GM21360 (cell line): ENCODE data around the gene OR2B3.
"Not testable (repeated sequence)": the region's sequence is repeated elsewhere in the genome, so short reads cannot be mapped to it uniquely, and the experiment has no call there.

ENCODE experiments used
- ATAC-seq: cut with Tn5 transposase; IDR thresholded peaks from one replicate; pipeline ENCODE4 v1.9.1; 2021; ENCODE audit warnings: mild to moderate bottlenecking, moderate library complexity; ENCODE audit not compliant: unreplicated experiment

The OR2B3 gene

DNA sequence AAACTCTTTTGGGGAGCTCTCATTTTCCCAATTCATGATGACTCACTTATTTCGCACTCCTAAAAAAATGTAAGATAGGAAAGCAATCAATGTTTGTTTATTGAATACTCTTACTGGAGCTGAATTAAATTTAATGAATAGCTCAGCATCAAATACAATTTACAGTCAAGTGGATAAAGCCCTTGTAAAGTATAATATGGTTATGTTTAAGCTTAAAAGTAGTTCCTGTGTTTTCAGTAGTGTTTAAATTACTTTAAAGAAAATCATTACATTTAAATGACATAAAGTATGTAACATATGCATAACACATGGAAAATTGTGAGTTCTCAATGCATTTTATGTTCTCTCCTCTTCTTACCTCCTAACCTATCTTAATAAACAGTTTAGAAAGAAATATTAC lies at the start of gene OR2B3:
OR2B3 (minus strand) TSS at position 101 of the 400 bp plus-strand sequence; CDS start at position 36, 65 bp downstream.
- no peak for ATAC-seq

DNA sequence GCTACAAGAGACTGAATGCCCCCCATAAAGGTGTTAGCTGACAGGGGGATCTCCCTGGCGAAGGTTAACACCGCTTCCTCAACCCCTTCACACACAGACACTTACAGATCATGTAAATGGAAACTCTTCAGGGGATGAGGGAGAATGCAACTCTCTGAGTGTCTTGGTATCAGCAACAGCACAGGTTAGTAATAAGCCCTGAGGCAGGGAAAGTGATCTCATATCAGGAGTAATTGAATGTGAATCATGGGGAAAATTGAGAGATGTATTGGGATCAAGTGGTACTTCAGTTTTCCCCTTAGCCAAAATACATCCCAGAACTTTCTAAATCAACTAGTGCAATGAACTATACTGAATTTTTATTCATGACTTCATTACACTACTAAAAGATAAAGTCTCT lies 44.6 kb upstream of the OR2B3 start:
- no peak for ATAC-seq

DNA sequence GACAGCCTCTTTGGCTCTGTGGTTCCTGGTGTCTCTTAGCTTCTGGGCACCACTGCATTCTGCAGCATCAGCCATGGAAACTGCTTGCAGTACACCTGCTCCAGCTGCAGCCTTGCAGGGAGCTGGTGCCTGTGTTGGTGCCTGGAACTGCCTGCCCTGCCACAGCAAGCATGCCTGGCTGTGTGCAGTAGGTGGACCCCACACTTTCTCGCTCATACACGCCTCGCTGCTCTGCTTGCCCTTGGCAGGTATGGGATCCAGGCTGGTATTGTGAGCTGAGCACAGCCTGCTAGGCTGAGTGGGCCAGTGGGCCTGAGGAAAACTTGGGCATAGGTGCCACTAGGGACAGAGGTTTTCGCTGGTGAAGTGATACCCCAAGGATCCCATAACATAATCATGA lies 43.5 kb upstream of the OR2B3 start:
- ATAC-seq, result no peak

DNA sequence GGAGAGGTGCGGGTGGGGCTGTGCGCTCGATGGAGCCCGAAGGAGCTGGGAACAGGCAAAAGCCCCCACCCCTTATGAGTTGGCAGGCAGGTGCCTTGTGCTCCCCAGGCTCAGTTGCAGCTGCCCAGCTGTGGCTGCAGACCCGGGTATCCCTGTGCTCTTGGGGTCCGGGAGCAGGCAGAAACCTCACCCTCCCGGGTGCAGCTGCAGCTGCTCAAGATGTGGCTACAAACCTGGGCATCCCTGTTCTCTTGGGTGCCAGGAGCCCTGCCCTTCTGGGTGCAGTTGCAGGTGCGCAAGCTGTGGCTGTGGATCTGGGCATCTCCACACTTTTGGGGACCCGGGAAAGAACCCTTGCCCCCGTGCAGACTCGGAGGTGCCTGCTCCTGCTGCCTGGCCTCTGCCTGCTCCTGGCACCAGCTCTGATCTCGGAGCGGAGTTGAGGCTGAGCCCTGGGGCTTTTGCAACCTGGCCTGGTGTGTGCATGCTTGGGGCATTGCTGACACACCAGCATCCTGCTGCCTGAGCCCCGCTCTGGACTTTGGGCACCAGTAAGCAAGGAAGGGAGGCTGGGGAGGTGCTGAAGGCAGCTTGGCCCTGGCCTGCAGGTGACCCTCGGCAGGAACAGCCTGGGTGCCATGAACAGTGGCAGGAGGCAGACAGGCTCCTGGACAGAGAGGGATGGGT lies 42.4 kb upstream of the OR2B3 start:
- no peak for ATAC-seq

GRCh38 chr6:29114964-29115363 lies 27.9 kb upstream of the OR2B3 start:
- ATAC-seq, result not testable (repeated sequence)

DNA sequence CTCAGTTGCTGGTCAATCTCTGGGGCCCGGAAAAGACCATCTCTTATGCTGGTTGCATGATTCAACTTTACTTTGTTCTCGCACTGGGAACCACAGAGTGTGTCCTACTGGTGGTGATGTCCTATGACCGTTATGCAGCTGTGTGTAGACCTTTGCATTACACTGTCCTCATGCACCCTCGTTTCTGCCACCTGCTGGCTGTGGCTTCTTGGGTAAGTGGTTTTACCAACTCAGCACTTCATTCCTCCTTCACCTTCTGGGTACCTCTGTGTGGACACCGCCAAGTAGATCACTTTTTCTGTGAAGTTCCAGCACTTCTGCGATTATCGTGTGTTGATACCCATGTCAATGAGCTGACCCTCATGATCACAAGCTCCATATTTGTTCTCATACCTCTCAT lies 25.0 kb upstream of the OR2B3 start:
- ATAC-seq, result no peak

DNA sequence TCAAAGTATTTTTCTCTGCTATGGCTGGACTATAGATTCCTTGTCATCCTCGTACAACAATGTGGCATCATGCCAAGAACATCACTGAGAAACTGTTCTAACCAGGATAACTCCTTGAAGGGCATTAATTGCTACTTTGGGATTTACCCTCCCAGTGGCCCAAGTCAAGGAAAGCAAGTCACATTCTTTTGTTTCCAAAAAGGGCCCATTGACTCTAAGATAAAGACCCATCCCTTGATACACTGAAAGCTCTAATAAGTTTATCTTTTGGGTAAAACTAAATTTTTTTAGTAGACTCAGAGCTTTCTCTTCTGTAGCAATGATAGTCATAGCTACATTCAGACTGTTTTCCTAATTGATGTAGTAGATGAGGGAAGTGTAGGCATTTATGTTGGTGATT lies 20.6 kb upstream of the OR2B3 start, which contains the start of gene OR2J3:
OR2J3 (plus strand) TSS at position 301 of the 400 bp plus-strand sequence. CDS start 3,833 bp downstream, outside the sequence.
- ATAC-seq, result no peak

DNA sequence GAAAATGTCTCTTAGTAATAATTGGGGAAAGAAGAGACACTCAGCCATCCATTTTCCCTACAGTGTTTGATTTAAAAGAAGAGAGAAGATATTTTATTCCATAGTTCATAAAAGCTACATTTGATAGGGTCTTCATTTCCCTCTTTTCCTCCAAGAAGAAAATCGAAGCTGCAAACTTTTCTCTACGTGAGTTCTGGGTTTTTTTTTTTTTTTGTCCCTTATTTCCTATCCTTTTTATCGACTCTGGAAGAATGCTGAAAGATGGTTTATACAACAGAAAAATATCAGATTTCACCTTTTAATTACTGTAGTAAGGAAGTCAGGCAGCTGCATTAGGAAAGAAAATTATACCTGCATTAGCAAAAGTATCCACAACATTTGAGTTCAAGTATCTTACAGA lies 12.1 kb upstream of the OR2B3 start, which contains the start of gene OR2J1:
OR2J1 (plus strand) TSS at position 301 of the 400 bp plus-strand sequence. CDS start 1,453 bp downstream, outside the sequence.
- no peak for ATAC-seq

DNA sequence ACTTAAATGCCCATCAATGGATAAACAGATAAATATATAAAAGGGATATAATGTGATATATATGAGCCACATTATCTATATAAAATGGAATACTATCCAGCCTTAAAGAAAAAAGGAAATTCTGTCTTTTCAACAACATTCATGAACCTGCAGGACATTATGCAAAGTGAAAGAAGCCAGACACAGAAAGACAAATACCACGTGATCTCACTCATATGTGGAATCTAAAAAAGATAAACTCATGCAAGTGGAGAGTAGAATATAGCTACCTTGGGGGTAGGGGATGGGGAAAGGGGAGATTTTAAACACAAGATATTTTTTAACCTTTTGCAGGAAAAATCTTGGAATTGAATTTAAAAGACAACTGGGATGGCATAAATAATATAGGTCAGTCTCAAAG lies 10.7 kb upstream of the OR2B3 start:
- no peak for ATAC-seq

DNA sequence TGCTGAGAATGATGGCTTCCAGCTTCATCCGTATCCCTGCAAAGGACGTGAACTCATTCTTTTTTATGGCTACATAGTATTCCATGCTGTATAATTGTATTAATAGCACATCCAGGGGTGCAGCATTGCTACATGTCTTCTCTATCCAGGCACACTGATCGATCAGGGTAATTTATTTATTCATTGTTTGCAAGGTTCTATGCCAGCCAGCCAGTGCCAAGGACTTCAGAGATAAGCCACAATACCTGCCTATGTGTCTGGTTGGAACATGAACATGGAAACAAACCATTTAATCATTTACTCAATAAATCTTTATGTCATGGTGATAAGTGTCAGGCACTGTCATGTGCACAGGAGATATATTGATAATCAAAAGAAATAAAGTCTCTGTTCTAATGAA lies 5.8 kb upstream of the OR2B3 start:
- no peak for ATAC-seq

- ATAC-seq, result no peak
Observed at GRCh38 chr6:29082457-29082856, 4.7 kb downstream of the OR2B3 start.

DNA sequence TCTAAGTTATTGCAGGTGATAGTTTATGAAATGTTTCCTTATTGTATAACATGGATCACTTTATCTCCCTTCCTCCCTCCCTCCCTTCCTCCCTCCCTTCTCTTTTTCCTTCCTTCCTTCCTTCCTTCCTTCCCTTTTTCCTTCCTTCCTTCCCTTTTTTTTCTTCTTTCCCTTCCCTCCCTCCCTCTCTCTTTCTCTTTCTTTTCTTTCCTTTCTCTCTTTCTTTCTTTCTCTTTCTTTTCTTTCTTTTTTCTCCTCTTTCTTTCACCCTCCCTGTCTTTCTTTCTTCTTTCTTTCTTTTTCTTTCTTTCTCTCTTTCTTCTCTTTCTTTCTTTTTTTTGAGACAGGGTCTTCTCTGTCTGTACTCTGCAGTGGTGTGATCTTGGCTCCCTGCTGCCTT lies 5.8 kb downstream of the OR2B3 start:
- no peak for ATAC-seq

DNA sequence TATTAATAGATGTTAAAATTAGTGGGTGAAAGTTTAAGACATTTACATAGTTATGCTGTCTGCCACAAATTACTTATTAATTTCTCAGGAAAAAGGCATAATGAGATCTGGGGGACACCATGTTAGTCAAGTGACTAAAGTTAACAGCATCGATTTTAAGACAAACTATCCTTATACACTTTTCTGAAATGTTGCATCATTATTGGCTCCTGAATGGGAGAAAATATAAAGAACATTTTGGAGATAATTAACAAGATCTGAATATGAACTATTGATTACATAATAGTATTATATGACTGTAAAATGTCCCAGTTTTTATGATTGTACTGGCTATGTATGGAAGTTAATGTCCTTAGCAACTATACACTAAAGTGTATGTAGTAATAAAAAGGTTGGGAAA lies 7.9 kb downstream of the OR2B3 start:
- no peak for ATAC-seq

- no peak for ATAC-seq
Observed at GRCh38 chr6:29071831-29072723, 15.0 kb downstream of the OR2B3 start.

GRCh38 chr6:29051680-29052079 lies 35.4 kb downstream of the OR2B3 start:
- ATAC-seq, result no peak

DNA sequence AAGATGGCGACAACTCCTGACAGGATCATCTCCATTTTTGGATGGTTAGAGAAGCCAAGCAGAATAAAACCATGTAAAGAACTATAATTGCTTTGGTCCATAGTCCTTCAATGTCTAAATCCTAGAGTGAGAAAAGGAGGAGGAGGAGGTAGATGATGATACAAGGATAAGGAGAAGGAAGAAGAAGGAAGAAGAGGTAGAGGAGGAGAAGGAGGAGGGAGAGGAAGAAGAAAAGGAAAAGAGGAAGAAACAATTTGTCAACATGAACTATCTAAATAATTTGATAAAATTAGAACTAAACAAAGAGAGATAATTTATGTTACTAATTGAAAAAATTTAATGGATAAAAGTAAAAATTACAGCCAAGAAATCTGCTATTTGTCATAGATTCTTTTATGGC lies 42.0 kb downstream of the OR2B3 start, which contains the start of gene OR2W1:
OR2W1 (minus strand) TSS at position 101 of the 400 bp plus-strand sequence; CDS start at position 101, 0 bp downstream.
- ATAC-seq, result no peak
